GM12878 (cell line): ENCODE results near the gene TRANK1. TPM values are rescaled to one million over a fixed set of nuclear protein-coding genes. Genes with fewer than 3 reads are reported as not detected.

Experiments
- ATAC-seq: fragments of 200-7000 bp; cut with Tn5 transposase; 3 replicates; pipeline ENCODE4 v1.9.1; 2020; ENCODE audit warnings: mild to moderate bottlenecking, moderate library complexity
- BruUV-seq: library from RNA; stranded (reverse); fragments of 400-500 nt; replicated peaks from 2 replicates; lab custom pipeline; 2021; lab: Mats Ljungman, UMichigan
- CTCF ChIA-PET: fragments of 300-600 bp; sonication (Branson Sonifier 250); formaldehyde crosslinking; extraction: SDS; loops from one replicate; lab custom pipeline; 2021; ENCODE audit warnings: inconsistent platforms; lab: Yijun Ruan, JAX
- POLR2A ChIA-PET: fragments of 350-600 bp; formaldehyde crosslinking; extraction: SDS; loops from one replicate; lab custom pipeline; 2021; ENCODE audit warnings: inconsistent platforms; lab: Charles Lee
- RAD21 ChIA-PET: fragments of 300-600 bp; sonication (Branson Sonifier 250); formaldehyde crosslinking; loops from one replicate; lab custom pipeline; 2023; ENCODE audit warnings: antibody characterized with exemption; ENCODE audit not compliant: unreplicated experiment; lab: Charles Lee
- SMC1A ChIA-PET: fragments of 300-600 bp; sonication (Branson Sonifier 250); formaldehyde crosslinking; loops from one replicate; lab custom pipeline; 2023; ENCODE audit not compliant: unreplicated experiment, uncharacterized antibody; lab: Charles Lee
- DNase-seq: peaks from one replicate; pipeline ENCODE4 v3.0.0-alpha.2; 2011; ENCODE audit warnings: low read depth, low spot score
- FAIRE-seq: peaks from 3 replicates; lab custom pipeline; 2011; peaks lifted over from hg19 to GRCh38; lab: Jason Lieb, UNC
- H2AFZ ChIP-seq: 2 replicates; pipeline ENCODE4 v1.6.0; 2011; ENCODE audit warnings: low read depth, low read length, control low read depth; ENCODE audit not compliant: control insufficient read depth
- H3K27ac ChIP-seq: 2 replicates; pipeline ENCODE4 v1.5.1; 2011; ENCODE audit warnings: control low read depth; ENCODE audit not compliant: control insufficient read depth, insufficient read depth
- H3K27me3 ChIP-seq, 2 experiments: replicated peaks in 1 of 2; 2 replicates each; pipeline versions ENCODE4 v1.6.0 to v1.6.1; 2011; ENCODE audit warnings: low read length in 1 of 2; ENCODE audit not compliant: control insufficient read depth in 2 of 2, insufficient read depth in 2 of 2
- H3K36me3 ChIP-seq, 2 experiments: 2 replicates each; pipeline ENCODE4 v1.5.1; 2011; ENCODE audit warnings: low read length in 1 of 2; ENCODE audit not compliant: control insufficient read depth in 2 of 2, insufficient read depth in 2 of 2
- H3K4me1 ChIP-seq: 2 replicates; pipeline ENCODE4 v1.6.1; 2011; ENCODE audit warnings: mild to moderate bottlenecking, low read length, moderate library complexity, mixed read lengths; ENCODE audit not compliant: control insufficient read depth, insufficient read depth
- H3K4me2 ChIP-seq: 2 replicates; pipeline ENCODE4 v1.6.0; 2011; ENCODE audit warnings: control low read depth; ENCODE audit not compliant: control insufficient read depth, insufficient read depth
- H3K4me3 ChIP-seq: fragments of 200-600 bp; sonication (generic); 2 replicates; pipeline ENCODE4 v1.5.1; 2016
- H3K79me2 ChIP-seq: 2 replicates; pipeline ENCODE4 v1.6.0; 2011; ENCODE audit warnings: low read length; ENCODE audit not compliant: control insufficient read depth, insufficient read depth
- H3K9ac ChIP-seq: 2 replicates; pipeline ENCODE4 v1.8.0; 2011; ENCODE audit warnings: low read length, control low read depth, mixed read lengths; ENCODE audit not compliant: control insufficient read depth, insufficient read depth
- H3K9me3 ChIP-seq: replicated peaks from 3 replicates; pipeline ENCODE4 v1.5.1; 2011; ENCODE audit warnings: mild to moderate bottlenecking, low read length; ENCODE audit not compliant: control insufficient read depth, insufficient read depth
- H4K20me1 ChIP-seq: 2 replicates; pipeline ENCODE4 v1.6.0; 2011; ENCODE audit not compliant: control insufficient read depth, insufficient read depth
- ASH2L ChIP-seq: fragments of 300-600, 200-600 bp; sonication (generic); IDR thresholded peaks from 2 replicates; pipeline ENCODE4 v1.6.1; 2017; ENCODE audit warnings: low read depth, mild to moderate bottlenecking, borderline replicate concordance
- BMI1 ChIP-seq: fragments of 450-650 bp; IDR thresholded peaks from 2 replicates; pipeline ENCODE4 v1.6.1; 2016; ENCODE audit warnings: mild to moderate bottlenecking, moderate library complexity, borderline replicate concordance
- CBX5 ChIP-seq: sonication (generic); IDR thresholded peaks from 2 replicates; pipeline ENCODE4 v1.6.1; 2016; ENCODE audit warnings: low read depth, moderate library complexity, mild to moderate bottlenecking, inconsistent platforms
- CREM ChIP-seq: IDR thresholded peaks from 2 replicates; pipeline ENCODE4 v1.6.1; 2014; ENCODE audit warnings: antibody characterized with exemption, low read depth
- ELK1 ChIP-seq: IDR thresholded peaks from 2 replicates; pipeline ENCODE4 v1.6.1; 2012; ENCODE audit warnings: low read depth, low read length, improper control_type of control experiment
- HCFC1 ChIP-seq: fragments of 150-350 bp; IDR thresholded peaks from 2 replicates; pipeline ENCODE4 v1.6.1; 2014; ENCODE audit warnings: low read length
- MTA2 ChIP-seq: fragments of 450-650 bp; IDR thresholded peaks from 2 replicates; pipeline ENCODE4 v1.6.1; 2016; ENCODE audit warnings: low read depth, mild to moderate bottlenecking, moderate library complexity
- MXI1 ChIP-seq: fragments of 150-350 bp; IDR thresholded peaks from 2 replicates; pipeline ENCODE4 v1.6.1; 2011; ENCODE audit warnings: low read depth, mild to moderate bottlenecking, inconsistent platforms, low read length, improper control_type of control experiment
- NRF1 ChIP-seq: conservative IDR thresholded peaks from 2 replicates; pipeline ENCODE4 v1.6.1; 2011; ENCODE audit warnings: mild to moderate bottlenecking, low read depth, low read length, improper control_type of control experiment
- SRF ChIP-seq, 2 experiments: IDR thresholded peaks; 2 replicates each; pipeline ENCODE4 v1.6.1; 2011; ENCODE audit warnings: low read depth in 2 of 2, low read length in 2 of 2, mild to moderate bottlenecking in 1 of 2, moderate library complexity in 1 of 2
- TBL1XR1 ChIP-seq: IDR thresholded peaks from 2 replicates; pipeline ENCODE4 v1.6.1; 2012; ENCODE audit warnings: low read depth, low read length, improper control_type of control experiment
- TCF3 ChIP-seq: IDR thresholded peaks from 2 replicates; pipeline ENCODE4 v1.6.1; 2012; ENCODE audit warnings: low read depth, mild to moderate bottlenecking, low read length, borderline replicate concordance; ENCODE audit not compliant: insufficient read depth
- USF1 ChIP-seq: IDR thresholded peaks from 2 replicates; pipeline ENCODE4 v1.6.1; 2011; ENCODE audit warnings: borderline replicate concordance, low read depth, mild to moderate bottlenecking, moderate library complexity, mixed read lengths, low read length; ENCODE audit not compliant: insufficient read depth; ENCODE audit errors: extremely low read length
- WGBS: methylation state at CpG from one replicate; pipeline ENCODE4 v1.1.6; 2016; ENCODE audit warnings: low lambda C conversion rate; ENCODE audit not compliant: insufficient replicate concordance, insufficient coverage; ENCODE audit errors: missing lambda C conversion rate; 5-methylcytosine and 5-hydroxymethylcytosine counted together
- in situ Hi-C: fragments of 300-500 bp; cut with MboI; formaldehyde crosslinking; loops from 9 replicates; pipeline ENCODE4 v1.14.3; 2018; ENCODE audit warnings: mixed read lengths
- intact Hi-C: fragments of 100-400 bp; cut with micrococcal nuclease; formaldehyde crosslinking; loops from one replicate; pipeline ENCODE4 v1.14.2; 2022; ENCODE audit not compliant: unreplicated experiment
- polyA plus RNA-seq, 11 experiments: library from polyadenylated mRNA; depleted of rRNA in 4 of 11; unstranded in 6 of 11; stranded (reverse) in 5 of 11; fragments of >200 nt; fragmentation: Nextera tagmentation in 4 of 11; fragmentation: Illumina TruSeq in 1 of 11; extraction: Ambion mirVana in 4 of 11; extraction: Trizol in 1 of 11; gene quantifications; 1 replicate in 1 of 11; 2 replicates in 10 of 11; pipeline versions ENCODE4 v1.2.1 to v1.2.3, GENCODE V29; 2011 to 2016; ENCODE audit warnings: inconsistent platforms in 2 of 11, missing spikeins in 2 of 11, low read depth in 1 of 11
- total RNA-seq, 4 experiments: library from RNA; depleted of rRNA in 3 of 4; stranded (reverse); fragments of >200 nt in 3 of 4; fragmentation: Illumina TruSeq in 1 of 4; extraction: Trizol in 1 of 4; gene quantifications; 2 replicates each; pipeline versions ENCODE4 v1.2.1 to v1.2.3, GENCODE V29; 2013 to 2021
- TF ChIP-seq, protein P1 (sequence below): IDR thresholded peaks from 2 replicates; pipeline ENCODE4 v1.6.1; 2011; ENCODE audit warnings: low read depth, low read length, improper control_type of control experiment, borderline replicate concordance

Gene TRANK1
- total and polyA plus RNA-seq, 10 of the 15 experiments (the other 5 are each of a cell fraction or from before 2014, with no cell fraction given): 0.46 to 8.8 (median 1.1) TPM

GRCh38 chr3:36923981-36924743, 20.7 kb downstream of the TRANK1 start (continued):
- no peak for TF ChIP-seq ELK1
- TF ChIP-seq HCFC1: no peak

DNA sequence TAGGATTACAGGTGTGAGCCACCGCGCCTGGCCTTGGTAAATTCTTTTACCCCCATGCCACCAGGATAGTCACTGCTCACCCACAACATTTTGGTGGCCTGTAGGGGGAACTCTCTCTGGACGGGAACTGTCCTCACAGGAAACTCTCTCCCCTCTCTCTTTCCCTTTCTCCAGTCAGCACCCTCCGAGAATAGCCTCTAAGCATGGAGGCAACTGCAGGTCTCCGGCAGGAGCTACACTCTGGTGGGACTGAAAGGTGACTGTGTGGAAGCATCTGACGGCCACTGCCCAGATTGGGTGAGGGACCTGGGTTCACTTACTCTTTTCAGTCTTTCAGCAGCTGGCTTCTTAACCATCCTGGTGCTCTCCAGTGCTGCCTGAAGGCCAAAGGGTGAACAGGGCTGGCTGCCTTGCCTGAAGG, 21.3 kb downstream of the TRANK1 start:
- ATAC-seq (no peak), FAIRE-seq (no peak), DNase-seq (no peak)
- intact Hi-C loops: no loop called here
- peaks cover 0 to 1% of the 10 kb centered on the region in 2 experiments; a peak in 1 of 4 replicates for H3K27me3 ChIP-seq
- no TSS peak for BruUV-seq
- no peaks in the 10 kb centered on the region for H3K4me1 ChIP-seq
- ChIA-PET SMC1A (interaction anchor here (1.5 kb wide), 1 partner anchor 35 kb away, joined by 4 read pairs; no protein-coding TSS in a partner anchor), RAD21 (no interaction called here), CTCF (interaction anchor here (1.0 kb wide), 1 partner anchor 35 kb away, joined by 4 read pairs; no protein-coding TSS in a partner anchor), POLR2A (no interaction called here)
- H3K27ac ChIP-seq: no peak overlapping the region
- H3K9me3 ChIP-seq: peaks cover 16% of the 10 kb centered on the region
- no peak overlapping the region for H2AFZ ChIP-seq
- no peak overlapping the region for H3K4me2 ChIP-seq
- TF ChIP-seq BMI1 (no peak), TBL1XR1 (no peak), ASH2L (no peak), CREM (no peak), MTA2 (no peak), MXI1 (no peak), NRF1 (no peak), SRF (IDR thresholded peaks at IDR 0.05; ENCODE audit: low read depth in 2 of 2, low read length in 2 of 2) (no peak), USF1 (no peak), TCF3 (no peak), CBX5 (no peak)
- TF ChIP-seq, protein P1, sequence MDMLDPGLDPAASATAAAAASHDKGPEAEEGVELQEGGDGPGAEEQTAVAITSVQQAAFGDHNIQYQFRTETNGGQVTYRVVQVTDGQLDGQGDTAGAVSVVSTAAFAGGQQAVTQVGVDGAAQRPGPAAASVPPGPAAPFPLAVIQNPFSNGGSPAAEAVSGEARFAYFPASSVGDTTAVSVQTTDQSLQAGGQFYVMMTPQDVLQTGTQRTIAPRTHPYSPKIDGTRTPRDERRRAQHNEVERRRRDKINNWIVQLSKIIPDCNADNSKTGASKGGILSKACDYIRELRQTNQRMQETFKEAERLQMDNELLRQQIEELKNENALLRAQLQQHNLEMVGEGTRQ: no peak
- in situ Hi-C loops: no loop called here
- no peak overlapping the region for H3K9ac ChIP-seq
- no peaks in the 10 kb centered on the region for H3K36me3 ChIP-seq
- no peaks in the 10 kb centered on the region for H3K79me2 ChIP-seq
- WGBS: 79% methylated on average over 6 of the region's 6 CpGs
- H3K4me3 ChIP-seq: no peak overlapping the region
- H4K20me1 ChIP-seq: no peaks in the 10 kb centered on the region
